HEK293 (cell line): ENCODE results near the gene UTP4.

ENCODE experiments used
- AEBP2 ChIP-seq: fragments of 450-650 bp; formaldehyde crosslinking; IDR thresholded peaks from 2 replicates; pipeline ENCODE4 v1.5.1; 2016; ENCODE audit warnings: missing biosample characterization, missing genetic modification characterization, borderline replicate concordance
- HOXD13 ChIP-seq: sonication (generic); formaldehyde crosslinking; IDR thresholded peaks from 2 replicates; pipeline ENCODE4 v1.8.0; 2022; ENCODE audit warnings: missing genetic modification reagents, borderline replicate concordance
- KLF1 ChIP-seq: fragments of 450-650 bp; formaldehyde crosslinking; IDR thresholded peaks from 2 replicates; pipeline ENCODE4 v1.5.1; 2016; ENCODE audit warnings: missing biosample characterization, missing genetic modification characterization
- KLF17 ChIP-seq: fragments of 450-650 bp; formaldehyde crosslinking; IDR thresholded peaks from 2 replicates; pipeline ENCODE4 v1.5.1; 2016; ENCODE audit warnings: missing biosample characterization, missing genetic modification characterization
- KLF7 ChIP-seq: fragments of 450-650 bp; formaldehyde crosslinking; IDR thresholded peaks from 2 replicates; pipeline ENCODE4 v1.5.1; 2016; ENCODE audit warnings: missing biosample characterization, missing genetic modification characterization, borderline replicate concordance
- KLF9 ChIP-seq: fragments of 450-650 bp; formaldehyde crosslinking; IDR thresholded peaks from 2 replicates; pipeline ENCODE4 v1.5.1; 2016; ENCODE audit warnings: missing biosample characterization, missing genetic modification characterization, low read depth
- MEIS1 ChIP-seq: sonication (generic); formaldehyde crosslinking; IDR thresholded peaks from 2 replicates; pipeline ENCODE4 v1.8.1; 2022; ENCODE audit warnings: missing genetic modification reagents, mild to moderate bottlenecking, borderline replicate concordance
- PRDM4 ChIP-seq: fragments of 450-650 bp; formaldehyde crosslinking; IDR thresholded peaks from 2 replicates; pipeline ENCODE4 v1.5.1; 2017; ENCODE audit warnings: missing biosample characterization, missing genetic modification characterization
- SP7 ChIP-seq: fragments of 450-650 bp; formaldehyde crosslinking; IDR thresholded peaks from 2 replicates; pipeline ENCODE4 v1.5.1; 2016; ENCODE audit warnings: missing biosample characterization, missing genetic modification characterization
- WT1 ChIP-seq: fragments of 450-650 bp; formaldehyde crosslinking; IDR thresholded peaks from 2 replicates; pipeline ENCODE4 v1.5.1; 2016; ENCODE audit warnings: missing biosample characterization, missing genetic modification characterization
- YY1 ChIP-seq: fragments of 450-650 bp; formaldehyde crosslinking; IDR thresholded peaks from 2 replicates; pipeline ENCODE4 v1.5.1; 2018; ENCODE audit warnings: missing biosample characterization, missing genetic modification characterization
- ZFHX2 ChIP-seq: fragments of 450-650 bp; formaldehyde crosslinking; conservative IDR thresholded peaks from 2 replicates; pipeline ENCODE4 v1.5.1; 2016; ENCODE audit warnings: missing biosample characterization, missing genetic modification characterization
- ZFP69B ChIP-seq: fragments of 450-650 bp; formaldehyde crosslinking; IDR thresholded peaks from 2 replicates; pipeline ENCODE4 v1.5.1; 2016; ENCODE audit warnings: missing biosample characterization, missing genetic modification characterization
- ZNF148 ChIP-seq: fragments of 450-650 bp; formaldehyde crosslinking; IDR thresholded peaks from 2 replicates; pipeline ENCODE4 v1.5.0; 2017; ENCODE audit warnings: missing biosample characterization, missing genetic modification characterization, borderline replicate concordance
- ZNF16 ChIP-seq: fragments of 450-650 bp; formaldehyde crosslinking; IDR thresholded peaks from 2 replicates; pipeline ENCODE4 v1.5.1; 2016; ENCODE audit warnings: low read depth, missing biosample characterization, missing genetic modification characterization
- ZNF184 ChIP-seq: fragments of 450-650 bp; IDR thresholded peaks from 2 replicates; pipeline ENCODE4 v1.5.1; 2018; ENCODE audit warnings: missing biosample characterization, mild to moderate bottlenecking, missing genetic modification characterization
- ZNF488 ChIP-seq: fragments of 450-650 bp; formaldehyde crosslinking; IDR thresholded peaks from 2 replicates; pipeline ENCODE4 v1.5.1; 2016; ENCODE audit warnings: missing biosample characterization, missing genetic modification characterization
- ZNF514 ChIP-seq: fragments of 450-650 bp; formaldehyde crosslinking; IDR thresholded peaks from 2 replicates; pipeline ENCODE4 v1.5.1; 2016; ENCODE audit warnings: missing biosample characterization, missing genetic modification characterization
- ZNF558 ChIP-seq: fragments of 450-650 bp; formaldehyde crosslinking; IDR thresholded peaks from 2 replicates; pipeline ENCODE4 v1.5.1; 2016; ENCODE audit warnings: missing biosample characterization, missing genetic modification characterization
- ZNF610 ChIP-seq: fragments of 450-650 bp; formaldehyde crosslinking; IDR thresholded peaks from 2 replicates; pipeline ENCODE4 v1.5.1; 2016; ENCODE audit warnings: missing biosample characterization, missing genetic modification characterization, borderline replicate concordance
- ZNF621 ChIP-seq: fragments of 450-650 bp; formaldehyde crosslinking; IDR thresholded peaks from 2 replicates; pipeline ENCODE4 v1.5.1; 2017; ENCODE audit warnings: missing biosample characterization, missing genetic modification characterization
- ZNF629 ChIP-seq: fragments of 450-650 bp; formaldehyde crosslinking; IDR thresholded peaks from 2 replicates; pipeline ENCODE4 v1.5.1; 2017; ENCODE audit warnings: missing biosample characterization, missing genetic modification characterization
- ZNF692 ChIP-seq: fragments of 450-650 bp; formaldehyde crosslinking; IDR thresholded peaks from 2 replicates; pipeline ENCODE4 v1.5.1; 2016; ENCODE audit warnings: missing biosample characterization, missing genetic modification characterization
- ZNF704 ChIP-seq: fragments of 450-650 bp; formaldehyde crosslinking; IDR thresholded peaks from 2 replicates; pipeline ENCODE4 v1.5.1; 2016; ENCODE audit warnings: missing biosample characterization, missing genetic modification characterization
- ZNF776 ChIP-seq: fragments of 450-650 bp; formaldehyde crosslinking; IDR thresholded peaks from 2 replicates; pipeline ENCODE4 v1.5.0; 2017; ENCODE audit warnings: missing biosample characterization, missing genetic modification characterization, borderline replicate concordance
- ZNF791 ChIP-seq: fragments of 450-650 bp; formaldehyde crosslinking; IDR thresholded peaks from 2 replicates; pipeline ENCODE4 v1.5.1; 2016; ENCODE audit warnings: missing biosample characterization, missing genetic modification characterization
- ZNF792 ChIP-seq: fragments of 450-650 bp; formaldehyde crosslinking; IDR thresholded peaks from 2 replicates; pipeline ENCODE4 v1.5.1; 2016; ENCODE audit warnings: missing biosample characterization, missing genetic modification characterization
- ZSCAN16 ChIP-seq: fragments of 450-650 bp; formaldehyde crosslinking; IDR thresholded peaks from 2 replicates; pipeline ENCODE4 v1.5.1; 2016; ENCODE audit warnings: missing biosample characterization, missing genetic modification characterization
- ZXDB ChIP-seq: fragments of 450-650 bp; formaldehyde crosslinking; IDR thresholded peaks from 2 replicates; pipeline ENCODE4 v1.5.1; 2016; ENCODE audit warnings: missing biosample characterization, missing genetic modification characterization

UTP4 gene

GRCh38 chr16:69132424-69133252 lies at the start of gene UTP4, which contains the start of gene CHTF8 (continued):
- TF ChIP-seq PRDM4: no peak
- TF ChIP-seq ZNF704: no peak
- TF ChIP-seq HOXD13 (CRISPR knock-in tag): no peak
- TF ChIP-seq ZNF558 (tag by site-specific recombination): no peak
- TF ChIP-seq ZNF488 (tag by site-specific recombination): no peak
- TF ChIP-seq KLF7: no peak; the same call in 1 of the 2 replicates
- peak; percentile 32 for TF ChIP-seq SP7
- no peak for TF ChIP-seq ZNF610 (tag by site-specific recombination)
- TF ChIP-seq ZFP69B (tag by site-specific recombination): no peak
- no peak for TF ChIP-seq ZNF791 (tag by site-specific recombination)
- TF ChIP-seq ZNF776 (tag by site-specific recombination): no peak
- TF ChIP-seq ZFHX2 (tag by site-specific recombination): peak; percentile 29
- TF ChIP-seq ZSCAN16 (tag by site-specific recombination): no peak
- peak; percentile 56 for TF ChIP-seq ZXDB (tag by site-specific recombination)
- no peak for TF ChIP-seq ZNF148 (tag by site-specific recombination)
- no peak for TF ChIP-seq WT1 (tag by site-specific recombination)
- no peak for TF ChIP-seq ZNF16 (tag by site-specific recombination)
- 0 out of 2 replicates have a peak, but pooled peaks have one; percentile 43 for TF ChIP-seq KLF1 (tag by site-specific recombination)
- peak; percentile 61 for TF ChIP-seq ZNF692
- TF ChIP-seq ZNF629 (tag by site-specific recombination): peak; percentile 31; the same call in 1 of the 2 replicates
- no peak for TF ChIP-seq ZNF184
- TF ChIP-seq YY1 (tag by site-specific recombination): no peak
- TF ChIP-seq KLF17 (tag by site-specific recombination): no peak
- 0 out of 2 replicates have a peak, but pooled peaks have one; percentile 22 for TF ChIP-seq ZNF792 (tag by site-specific recombination)
- TF ChIP-seq ZNF514 (tag by site-specific recombination): no peak
- no peak for TF ChIP-seq MEIS1
- TF ChIP-seq KLF9 (tag by site-specific recombination): peak; percentile 75
- no peak for TF ChIP-seq AEBP2 (tag by site-specific recombination)
- no peak for TF ChIP-seq ZNF621
